Stimulated activated CD4-positive, alpha-beta T cell treated with anti-CD3 and anti-CD28 coated beads, Interleukin-12 subunit alpha, Interleukin-12 subunit beta, amount 100 ng/mL, for 48 hours (primary cell): ENCODE data around the gene SAPCD1.

Experiments
- DNase-seq, 3 donors: peaks; one replicate each; pipeline ENCODE4 v3.0.0-alpha.2; 2020; ENCODE audit warnings: low read depth in 2 of 3, low spot score in 1 of 3

Gene SAPCD1

DNA sequence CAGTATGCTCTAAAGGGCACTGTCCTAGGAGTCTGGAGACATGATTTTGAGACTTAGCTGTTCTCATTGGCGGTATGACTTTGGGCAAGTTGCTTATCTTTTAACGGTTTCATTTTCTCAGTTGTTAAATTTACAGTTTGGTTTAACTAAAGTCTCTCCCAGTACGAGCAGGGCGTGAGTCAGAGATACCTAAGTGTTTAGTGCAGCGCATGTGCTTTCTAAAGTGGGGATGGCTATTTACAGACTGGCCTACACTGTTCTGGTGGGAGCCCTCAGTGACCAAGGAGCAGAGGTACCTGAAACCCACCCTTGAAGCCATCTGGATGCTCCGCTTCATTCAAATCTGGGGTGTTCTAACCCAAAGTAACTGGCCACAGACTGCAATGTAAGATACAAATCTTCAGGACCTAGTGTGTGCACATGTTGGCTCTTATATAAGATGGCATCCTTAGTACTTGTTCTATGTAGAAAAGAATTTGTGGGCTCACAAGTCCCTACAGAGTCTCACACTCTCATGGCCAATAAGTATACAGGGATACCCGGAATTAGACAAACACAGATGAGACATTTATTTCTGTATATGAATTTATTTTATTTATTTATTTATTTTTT, 11.9 kb upstream of the SAPCD1 start:
- DNase-seq = no peak

DNA sequence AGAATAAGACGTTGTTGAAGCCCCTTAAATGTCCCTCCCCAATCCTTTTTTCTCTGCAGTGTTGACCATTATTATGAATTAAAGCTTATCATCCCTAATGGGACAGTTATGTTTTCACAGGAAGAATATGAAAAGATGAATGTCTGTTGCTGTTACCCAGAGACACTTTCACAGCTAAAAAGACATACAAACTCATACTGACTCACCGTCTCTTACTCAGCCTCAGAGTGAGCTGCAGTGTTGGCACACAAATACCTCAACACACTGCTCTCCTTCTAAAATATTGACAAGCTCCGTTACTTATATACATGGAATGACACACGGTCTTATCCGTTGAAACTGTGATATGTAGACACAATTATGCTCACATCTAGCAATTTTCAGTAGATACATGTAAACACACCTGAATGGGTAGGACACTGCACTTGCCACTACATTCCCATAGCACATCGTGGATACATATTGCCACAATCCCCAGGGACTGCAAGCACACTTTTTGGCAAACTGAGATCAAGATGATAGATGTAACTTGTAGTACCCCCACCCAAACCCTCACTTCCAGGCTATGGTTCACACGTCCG, 9.6 kb upstream of the SAPCD1 start:
- DNase-seq = no peak

DNA sequence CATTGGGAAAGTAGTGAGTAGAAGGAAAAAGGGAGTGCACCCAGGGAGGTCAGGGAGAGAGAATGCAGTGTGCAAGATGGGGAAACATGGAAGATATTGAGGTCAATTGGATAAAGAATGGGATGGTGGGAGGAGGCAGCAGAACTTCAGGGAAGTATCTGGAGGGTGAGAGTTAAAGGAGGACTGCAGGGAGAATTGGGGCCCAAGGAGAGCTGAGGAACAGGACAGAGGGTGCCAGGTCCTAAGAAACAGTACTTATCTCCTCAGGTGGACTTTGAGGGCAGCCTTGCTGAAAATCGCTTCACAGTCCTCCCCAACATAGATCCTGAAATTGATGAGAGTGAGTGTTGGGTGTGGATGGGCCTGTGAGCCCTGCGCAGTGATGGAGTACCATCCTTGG, 4.2 kb upstream of the SAPCD1 start:
- no peak for DNase-seq

DNA sequence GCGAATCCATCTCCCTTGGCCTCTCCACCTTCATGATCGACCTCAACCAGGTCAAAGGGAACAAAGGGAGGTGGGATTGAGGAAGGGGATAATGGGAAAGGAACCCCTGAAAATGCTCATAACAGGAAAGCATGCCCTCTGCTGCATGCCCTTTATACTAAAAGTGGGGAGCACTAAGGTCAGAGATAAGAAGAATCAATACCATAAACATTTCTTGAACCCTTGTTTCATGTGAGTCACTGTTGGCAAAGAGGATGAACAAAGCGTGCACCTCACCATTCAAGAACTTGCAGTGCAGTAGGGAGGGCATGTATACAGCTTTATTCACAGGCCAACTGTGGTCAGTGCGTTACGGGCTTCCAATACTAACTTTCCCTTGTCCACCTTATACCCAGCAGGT, 1.7 kb upstream of the SAPCD1 start:
- no peak for DNase-seq

DNA sequence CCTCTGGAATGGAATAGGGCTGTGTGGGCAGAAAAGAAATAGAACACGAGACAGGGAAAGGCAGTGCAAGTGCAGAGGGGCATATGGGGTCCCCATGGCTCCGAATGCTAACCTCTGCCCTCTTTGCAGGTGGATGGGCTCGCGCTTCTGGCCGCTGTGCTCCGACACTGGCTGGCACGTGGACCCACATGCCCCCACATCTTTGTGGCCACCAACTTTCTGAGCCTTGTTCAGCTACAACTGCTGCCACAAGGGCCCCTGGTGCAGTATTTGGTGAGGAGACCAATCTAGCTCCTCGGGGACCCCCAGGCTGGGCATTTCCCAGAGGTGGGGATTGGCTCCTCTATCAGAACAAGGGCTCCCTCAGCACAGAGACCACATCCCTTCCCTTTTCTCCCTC, 1.1 kb upstream of the SAPCD1 start:
- DNase-seq = no peak

DNA sequence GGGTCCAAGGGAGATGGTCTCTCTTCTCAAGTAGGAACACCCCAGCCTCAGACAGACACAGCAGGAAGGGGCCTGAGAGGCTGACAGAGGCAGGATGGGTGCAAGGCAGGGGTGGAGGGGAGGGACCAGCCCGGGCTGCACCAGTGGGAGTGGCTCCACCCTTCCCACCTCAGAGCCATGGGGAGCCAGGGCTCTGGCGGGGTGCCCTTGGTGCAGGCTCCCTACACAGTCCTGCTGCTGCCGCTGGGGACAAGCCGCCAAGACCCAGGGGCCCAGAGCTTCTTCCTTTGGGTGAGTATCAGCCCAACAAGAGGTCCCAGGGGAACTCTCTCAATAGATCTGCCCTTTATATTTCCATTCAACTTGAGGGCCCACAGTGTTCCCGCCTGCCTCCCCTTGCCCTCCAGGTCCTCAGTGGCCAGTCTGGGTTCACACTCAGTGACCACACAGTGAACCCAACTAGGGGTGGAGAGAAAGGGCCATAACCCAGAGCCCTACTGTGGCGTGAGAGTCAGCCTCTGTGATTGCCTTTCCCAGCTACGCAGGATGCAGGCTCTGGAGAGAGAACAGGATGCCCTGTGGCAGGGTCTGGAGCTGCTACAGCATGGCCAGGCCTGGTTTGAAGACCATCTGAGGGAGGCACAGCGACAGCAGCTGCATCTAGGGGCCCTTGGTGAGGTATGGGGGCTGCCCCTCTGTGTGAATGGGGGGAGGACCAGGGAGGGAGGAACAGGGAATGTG, 592 bp downstream of the SAPCD1 start:
- DNase-seq = no peak

DNA sequence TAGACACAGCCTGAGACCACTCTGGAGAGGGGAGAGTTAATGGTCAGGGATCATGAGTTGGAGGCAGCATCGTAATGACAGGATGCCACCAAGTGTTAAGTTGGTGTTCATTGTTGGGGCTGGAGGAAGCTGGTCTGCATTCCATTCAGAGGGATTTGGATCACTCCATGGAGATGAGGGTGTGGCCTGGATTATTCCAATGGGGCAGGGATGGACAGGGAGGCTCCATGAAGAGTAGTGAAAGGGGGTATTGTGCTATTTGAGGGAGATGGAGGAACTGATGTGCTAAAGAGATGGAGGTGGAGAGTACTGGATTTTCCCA, 1.1 kb downstream of the SAPCD1 start:
- DNase-seq = no peak

DNA sequence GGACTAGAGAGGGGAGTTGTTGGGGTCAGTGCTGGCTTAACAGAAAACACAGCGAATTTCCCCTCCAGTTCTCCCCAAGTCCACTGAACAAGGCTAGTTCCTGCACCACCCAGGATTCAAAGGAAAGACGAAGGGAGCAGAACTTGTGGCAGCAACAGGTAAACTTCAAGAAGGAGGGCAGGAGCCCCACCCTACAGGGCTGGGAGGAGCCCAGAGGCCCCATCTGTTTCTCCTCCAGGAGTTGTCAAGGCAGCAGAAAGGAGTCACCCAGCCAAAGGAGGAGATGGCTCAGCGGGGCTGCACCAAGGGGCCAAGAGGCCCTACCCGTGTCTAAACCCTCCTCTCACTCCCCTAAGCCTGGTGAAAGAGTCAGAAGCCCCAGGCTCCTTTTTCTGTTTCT, 1.7 kb downstream of the SAPCD1 start:
- DNase-seq = no peak

DNA sequence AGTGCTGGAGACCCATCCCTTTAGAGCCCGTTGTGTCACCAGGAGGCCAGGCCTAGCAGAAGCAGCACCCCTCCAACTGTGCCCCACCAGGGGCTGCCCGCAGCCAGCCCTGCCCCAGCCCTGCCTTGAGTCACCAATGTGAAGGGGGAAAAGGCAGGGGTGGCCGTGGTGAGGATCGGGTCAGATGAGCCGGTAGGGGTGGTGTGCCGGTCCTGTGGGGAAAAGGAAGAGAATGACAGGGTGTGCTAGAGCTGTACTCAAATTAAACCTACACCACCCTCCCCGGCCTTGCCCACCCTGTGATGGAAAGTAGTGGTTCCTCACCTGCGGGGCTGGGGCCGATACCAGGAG, 3.1 kb downstream of the SAPCD1 start:
- no peak for DNase-seq

DNA sequence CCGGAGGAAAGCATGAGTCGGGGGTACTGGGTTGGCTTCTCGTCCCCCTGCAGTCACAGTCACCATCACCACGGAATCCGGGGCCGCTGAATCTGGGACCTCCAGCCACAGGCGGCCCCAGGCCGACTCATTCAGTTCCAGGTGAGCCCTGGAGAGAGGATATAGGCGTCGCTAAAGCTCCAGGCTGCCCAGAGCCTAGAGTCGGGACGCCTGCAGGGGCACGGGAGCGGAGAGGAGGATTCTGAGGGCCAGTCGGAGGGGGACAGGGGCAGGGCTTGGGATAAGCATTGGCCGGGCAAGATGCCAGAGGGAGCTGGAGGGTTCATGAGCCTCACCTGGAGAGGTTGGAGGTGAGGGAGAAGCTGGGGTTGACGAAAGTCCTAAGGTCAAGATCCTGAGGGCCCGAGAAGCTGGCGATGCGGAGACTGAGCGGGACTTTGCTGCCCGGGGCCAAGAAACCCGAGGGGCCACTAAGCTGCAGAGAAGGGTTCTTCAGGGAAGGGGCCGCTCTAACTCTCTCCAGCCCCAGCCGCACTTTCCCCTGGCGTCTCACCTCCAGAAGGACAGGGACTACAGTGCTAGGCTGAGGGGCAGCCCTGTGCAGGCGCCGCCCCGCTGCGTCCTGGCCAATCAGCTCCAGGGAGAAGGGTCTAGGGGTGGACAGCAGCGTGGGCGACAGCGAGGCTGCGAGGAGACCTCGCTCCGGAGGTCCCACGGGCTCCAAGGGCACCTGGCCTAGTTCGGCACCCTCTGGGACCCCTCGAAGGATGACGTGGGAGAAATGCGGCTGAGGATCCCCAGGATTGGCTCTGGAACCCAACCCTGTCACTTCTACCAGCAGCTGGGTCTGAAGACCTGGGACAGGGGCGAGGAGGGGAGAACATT, 3.7 kb downstream of the SAPCD1 start:
- DNase-seq = no peak

DNA sequence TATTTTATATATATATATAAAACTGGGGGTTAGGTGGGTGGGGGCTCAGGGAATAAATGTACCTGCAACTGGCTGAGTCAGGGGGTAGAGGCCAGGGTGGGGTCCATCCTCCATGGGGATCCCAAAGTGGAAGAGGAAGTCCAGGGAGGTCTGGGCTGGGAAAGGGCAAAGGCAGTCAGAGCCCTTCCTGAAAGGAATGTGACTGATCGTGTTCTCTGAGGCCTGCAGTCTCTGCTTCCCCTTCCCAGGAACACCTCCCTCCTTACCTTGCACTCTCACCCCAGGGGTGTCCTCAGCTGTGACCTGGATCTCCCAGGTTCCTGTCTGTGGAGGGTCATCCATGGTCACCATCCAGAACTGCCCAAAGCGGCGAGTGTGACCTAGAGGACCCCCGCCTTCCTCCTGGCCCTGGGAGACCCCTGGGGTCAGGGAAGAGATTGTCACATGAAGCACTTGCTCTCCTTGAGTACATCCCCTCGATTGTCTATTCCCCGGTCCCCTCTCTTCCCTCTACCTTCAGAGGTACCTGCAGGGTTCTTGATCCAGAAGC, 4.7 kb downstream of the SAPCD1 start:
- DNase-seq = no peak

DNA sequence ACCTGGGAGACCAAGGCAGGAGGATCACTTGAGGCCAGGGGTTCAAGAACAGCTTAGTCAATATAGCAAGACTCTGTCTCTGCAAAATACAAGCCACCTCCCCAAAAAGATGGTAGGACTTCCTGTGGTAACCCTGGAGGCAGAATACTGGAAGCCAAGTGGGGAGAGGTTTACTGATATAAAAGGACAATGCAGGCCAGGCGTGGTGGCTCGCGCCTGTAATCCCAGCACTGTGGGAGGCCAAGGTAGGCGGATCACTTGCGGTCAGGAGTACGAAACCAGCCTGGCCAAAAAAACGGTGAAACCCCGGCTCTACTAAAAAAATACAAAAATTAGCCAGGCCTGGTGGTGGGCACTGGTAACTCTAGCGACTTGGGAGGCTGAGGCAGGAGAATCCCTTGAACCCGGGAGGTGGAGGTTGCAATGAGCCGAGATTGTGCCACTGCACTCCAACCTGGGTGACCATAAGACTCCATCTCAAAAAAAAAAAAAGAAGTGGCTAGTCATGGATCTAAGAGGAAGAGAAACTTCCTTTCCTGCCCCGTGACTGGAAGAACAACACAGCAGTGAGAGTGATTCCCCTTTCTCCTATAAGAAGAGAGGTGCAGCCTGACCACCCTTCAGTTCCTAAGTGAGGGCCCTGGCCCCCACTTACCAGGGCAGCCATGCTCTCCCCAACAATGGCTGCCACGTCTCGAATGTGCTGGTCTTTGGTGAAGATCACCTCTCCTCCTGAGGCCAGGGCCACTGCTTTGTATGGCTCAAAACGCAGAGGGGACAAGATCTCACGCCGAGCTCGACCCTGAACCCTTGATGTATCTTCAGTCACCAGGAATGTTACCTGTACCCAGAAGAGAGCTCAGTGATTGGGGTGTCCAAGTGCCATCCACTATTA, 6.2 kb downstream of the SAPCD1 start:
- no peak for DNase-seq

DNA sequence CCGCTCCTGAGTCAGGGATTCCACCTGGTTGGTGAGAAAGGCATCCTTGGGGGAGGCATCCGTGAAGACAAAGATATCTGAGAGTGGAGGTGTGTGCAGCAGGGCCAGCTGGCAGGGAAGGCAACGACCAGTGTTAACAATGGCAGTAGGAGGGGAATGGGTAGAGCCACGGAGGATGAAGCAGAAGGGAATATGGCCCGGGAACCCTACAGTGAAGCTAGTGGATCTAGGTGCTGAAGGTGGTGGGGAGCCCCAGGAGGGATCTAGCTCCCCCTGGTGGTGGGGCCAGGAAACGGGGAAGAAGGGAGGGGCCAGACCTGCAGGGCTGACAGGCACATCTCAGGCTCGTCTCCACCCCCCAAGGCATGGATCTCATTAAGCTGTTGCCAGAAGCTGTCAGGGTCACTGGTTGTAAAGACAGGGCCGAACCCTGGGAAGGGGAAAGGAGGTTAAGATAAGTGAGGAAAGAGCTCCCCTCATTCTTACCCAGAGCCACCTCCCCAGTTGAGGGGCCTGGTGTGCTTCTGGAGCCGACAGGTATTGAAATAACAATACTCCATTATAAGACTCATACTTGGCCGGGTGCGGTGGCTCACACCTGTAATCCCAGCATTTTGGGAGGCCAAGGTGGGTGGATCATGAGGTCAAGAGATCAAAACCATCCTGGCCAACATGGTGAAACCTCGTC, 7.4 kb downstream of the SAPCD1 start:
- DNase-seq = peak; percentile 74 to 82 (median 75)

DNA sequence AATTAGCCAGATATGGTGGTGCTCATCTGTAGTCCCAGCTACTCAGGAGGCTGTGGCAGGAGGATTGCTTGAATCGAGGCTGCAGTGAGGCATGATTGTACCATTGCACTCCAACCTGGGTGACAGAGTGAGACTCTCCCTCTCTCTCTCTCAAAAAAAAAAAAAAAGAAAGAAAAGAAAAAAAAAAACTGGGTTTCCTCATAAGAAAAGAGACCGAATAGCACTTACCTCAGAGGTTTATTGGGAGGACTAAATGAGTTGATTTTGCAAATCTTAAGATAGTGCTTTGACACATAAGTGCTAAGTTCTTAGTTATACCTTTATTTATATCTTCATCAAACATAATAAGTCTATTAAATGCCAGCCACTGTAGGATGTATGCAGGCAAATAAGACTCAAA, 8.4 kb downstream of the SAPCD1 start:
- DNase-seq = no peak

DNA sequence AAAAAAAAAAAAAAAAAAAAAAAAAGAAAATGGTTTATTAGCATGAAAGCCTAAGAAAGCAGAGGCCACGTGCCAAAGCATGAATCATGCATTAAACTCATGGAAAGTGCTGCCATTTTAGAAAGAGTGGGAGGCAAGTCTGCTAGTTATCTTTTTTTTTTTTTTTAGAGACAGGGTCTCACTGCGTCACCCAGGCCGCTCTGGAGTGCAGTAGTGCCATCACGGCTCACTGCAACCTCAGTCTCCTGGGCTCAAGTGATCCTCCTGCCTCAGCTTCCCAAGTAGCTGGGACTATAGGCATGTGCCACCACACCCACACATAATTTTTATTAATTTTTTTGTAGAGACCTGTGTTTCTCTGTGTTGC, 9.5 kb downstream of the SAPCD1 start:
- no peak for DNase-seq

DNA sequence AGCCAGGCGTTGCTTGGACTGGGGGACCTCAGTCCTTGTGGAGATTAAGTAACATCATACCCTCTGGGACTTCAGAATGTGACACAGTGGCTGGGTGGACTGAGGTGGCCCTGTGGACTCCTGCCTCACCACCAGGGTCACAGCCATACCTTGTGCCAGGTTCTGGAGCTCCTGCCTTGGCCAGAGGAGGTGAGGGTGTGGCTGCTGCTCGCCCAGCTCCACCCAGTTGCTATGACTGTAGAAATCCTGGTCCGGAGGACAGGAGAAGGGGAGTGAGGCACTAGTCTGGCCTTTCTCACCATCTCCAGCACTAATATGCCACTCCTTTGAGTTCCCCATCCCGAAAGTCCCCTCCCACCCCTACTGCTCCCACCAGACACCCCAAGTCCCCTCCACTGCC, 12.7 kb downstream of the SAPCD1 start:
- DNase-seq = no peak

DNA sequence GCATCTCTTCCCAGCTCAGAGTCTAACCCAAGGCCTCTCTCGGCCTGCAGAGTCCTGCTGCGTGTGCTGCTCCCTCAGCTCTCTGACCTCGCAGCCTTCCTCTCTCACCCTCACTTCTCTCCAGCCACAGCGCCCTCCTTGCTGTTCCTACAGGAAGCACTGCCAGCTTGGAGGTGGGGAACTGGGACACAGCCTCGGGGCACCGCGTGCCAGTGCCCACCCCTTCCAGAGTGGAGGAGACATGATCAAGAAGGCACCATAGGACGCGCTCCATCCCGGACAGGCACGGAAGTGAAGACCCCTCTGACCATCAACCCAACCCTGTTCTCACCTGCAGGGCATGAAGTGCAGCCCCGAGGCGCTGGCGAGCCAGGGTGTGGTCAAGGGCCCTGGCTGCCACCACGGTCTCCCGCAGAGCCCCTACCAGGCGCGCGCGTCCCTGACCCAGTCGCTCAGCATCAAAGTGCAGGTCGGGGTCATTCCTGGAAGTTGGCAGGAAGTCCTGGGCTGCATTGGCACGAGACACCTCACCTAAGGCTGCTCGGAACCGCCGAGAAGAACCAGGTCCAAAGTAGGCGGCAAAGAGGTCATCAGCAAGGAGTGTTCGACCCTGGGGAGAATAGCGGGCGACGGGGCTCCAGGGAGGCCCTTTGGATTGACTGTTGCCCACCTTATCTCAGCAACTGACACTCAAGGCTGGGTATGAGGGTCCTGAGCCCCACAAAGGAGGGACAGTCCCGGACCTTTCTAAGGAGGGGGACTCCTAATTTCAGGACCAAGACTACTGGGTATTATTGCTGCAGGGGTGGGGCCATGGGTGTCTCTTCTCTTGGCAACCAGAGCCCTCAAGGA, 13.4 kb downstream of the SAPCD1 start:
- no peak for DNase-seq

DNA sequence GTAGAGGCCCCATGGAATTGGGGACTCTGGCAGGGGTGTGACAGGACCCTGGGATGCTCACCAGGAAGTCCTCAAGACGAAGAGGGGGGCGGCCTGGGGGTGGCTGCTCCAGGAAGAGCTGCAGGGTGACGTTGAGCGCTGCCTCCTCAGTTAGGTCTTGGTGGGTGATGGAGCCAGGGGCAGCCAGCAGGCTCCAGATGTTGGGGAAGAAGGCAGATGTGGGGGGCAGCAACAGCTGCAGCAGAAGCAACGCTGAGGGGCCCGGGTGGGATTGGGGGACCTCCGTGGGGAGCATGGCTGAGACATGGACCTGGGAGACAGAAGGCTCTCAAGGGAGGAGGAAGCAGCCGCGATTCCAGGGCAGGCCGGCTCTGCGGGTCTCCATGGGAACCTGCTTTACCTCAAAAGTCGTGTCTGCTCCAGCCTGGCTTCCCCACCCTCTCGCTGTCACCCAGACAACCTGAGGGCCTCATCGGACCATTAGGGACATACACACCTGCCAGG, 14.1 kb downstream of the SAPCD1 start:
- DNase-seq = no peak
